Measurements from ENCODE around the gene LHPP. TPM values are rescaled to one million over a fixed set of nuclear protein-coding genes. Genes with fewer than 3 reads are reported as not detected.

The LHPP gene
- total RNA-seq, 2 experiments from 2014 or later, result 7.8 to 8.2 TPM

DNA sequence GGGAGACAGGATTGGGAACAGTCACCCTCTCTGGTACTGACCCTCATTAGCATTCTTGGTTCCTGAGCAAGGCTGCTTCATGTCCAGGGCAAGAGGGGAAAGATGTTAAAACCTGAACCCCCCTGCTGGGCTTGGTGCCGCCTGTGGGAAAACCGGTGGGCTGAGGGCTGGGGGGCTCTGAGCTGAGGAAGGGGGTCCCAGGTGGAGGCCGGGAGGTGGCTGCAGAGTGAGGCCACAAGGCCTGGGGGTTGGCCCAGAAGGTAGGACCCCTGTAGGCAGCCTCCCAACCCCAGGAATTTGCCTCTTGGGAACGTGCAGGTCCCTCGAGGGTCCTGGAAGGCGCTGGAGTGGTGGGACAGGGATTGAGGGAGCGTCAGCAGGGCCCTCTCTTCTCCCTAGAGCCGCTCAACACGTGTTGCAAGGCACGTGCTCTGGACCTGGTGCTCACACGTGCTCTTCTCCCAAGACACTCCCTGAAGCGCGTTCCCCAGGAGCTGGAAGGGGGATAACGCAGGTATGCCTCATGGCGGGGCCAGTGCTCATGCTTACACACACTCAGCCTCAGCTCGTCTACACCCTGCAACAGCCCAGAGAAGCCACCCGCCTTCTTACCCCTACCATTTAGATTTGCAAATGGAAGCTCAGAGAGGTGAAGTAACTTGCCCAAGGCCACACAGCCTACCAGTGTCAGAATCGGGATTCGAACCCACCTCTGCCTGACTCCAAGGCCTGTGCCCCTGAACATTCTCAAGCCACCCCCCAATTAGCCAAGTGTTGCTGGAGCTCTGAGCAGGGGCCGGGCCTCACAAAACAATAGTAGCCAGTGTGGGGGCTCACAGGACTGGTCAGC, 64.4 kb downstream of the LHPP start:
- Mint-ChIP-seq H3K36me3 (no peaks in the 10 kb centered on the region), H3K27me3 (no peaks in the 10 kb centered on the region), H3K4me3 (no peak overlapping the region), H3K27ac (no peak overlapping the region), H3K4me1 (peaks cover 4% of the 10 kb centered on the region), H3K9me3 (no peaks in the 10 kb centered on the region)
- DNase-seq, result no peak

DNA sequence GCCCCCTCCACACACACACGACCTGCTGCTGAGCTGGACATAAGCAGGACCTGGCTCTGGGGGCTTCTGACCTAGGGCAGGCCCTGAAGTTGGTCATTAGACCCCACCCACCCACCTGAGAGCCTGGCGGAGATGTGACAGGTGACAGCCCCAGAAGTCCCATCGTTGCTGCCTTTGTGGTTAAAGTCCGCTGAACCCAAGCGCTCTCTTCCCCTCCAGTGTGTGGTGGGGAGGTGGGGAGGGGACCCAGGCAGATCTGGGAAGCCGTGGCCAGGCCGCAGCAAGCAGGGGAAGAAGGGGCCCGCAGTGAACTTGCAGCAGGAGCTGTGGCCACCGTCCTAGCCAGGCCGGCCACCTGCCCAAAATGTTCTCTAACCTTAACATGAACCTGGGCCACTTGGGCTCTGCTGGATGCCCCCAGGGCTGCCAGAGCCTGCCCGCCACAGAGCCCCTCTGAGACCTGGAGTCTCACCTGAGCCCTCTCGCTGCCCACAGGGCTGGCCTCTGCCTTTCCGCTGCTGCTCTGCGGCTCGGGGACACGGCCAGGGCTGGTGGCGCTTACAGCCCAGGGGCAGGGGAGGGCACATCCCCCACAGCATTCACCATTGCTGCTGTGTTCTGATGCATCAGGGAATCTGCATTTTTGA, 65.1 kb downstream of the LHPP start:
- Mint-ChIP-seq H3K4me3 (no peak overlapping the region), H3K4me1 (peaks cover 4% of the 10 kb centered on the region), H3K27me3 (no peaks in the 10 kb centered on the region), H3K9me3 (no peaks in the 10 kb centered on the region), H3K27ac (no peak overlapping the region), H3K36me3 (no peaks in the 10 kb centered on the region)
- no peak for DNase-seq

DNA sequence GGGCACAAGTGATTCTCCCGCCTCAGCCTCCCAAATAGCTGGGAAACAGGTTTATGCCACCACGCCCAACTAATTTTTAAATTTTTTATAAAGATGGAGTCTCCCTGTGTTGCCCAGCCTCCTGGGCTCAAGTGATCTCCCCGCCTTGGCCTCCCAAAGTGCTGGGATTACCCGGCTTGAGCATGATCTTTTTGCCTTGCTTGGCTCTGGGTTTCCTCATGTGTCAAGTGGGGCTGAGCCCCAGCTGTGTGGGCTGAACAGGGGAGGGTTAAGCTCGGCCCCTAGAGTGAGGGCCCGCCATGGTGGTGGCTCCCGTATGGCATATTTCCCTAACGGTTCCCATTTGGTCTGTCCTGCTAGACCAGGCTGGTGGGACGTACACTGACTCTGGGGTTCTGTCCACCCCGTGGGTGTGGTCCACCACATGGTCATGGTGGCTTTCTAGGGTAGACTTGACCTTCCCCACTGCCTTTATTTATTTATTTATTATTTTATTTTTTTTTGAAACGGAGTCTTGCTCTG, 66.3 kb downstream of the LHPP start:
- H3K9me3 Mint-ChIP-seq, result no peaks in the 10 kb centered on the region
- peaks cover 4% of the 10 kb centered on the region for H3K4me1 Mint-ChIP-seq
- DNase-seq, result no peak
- H3K27ac Mint-ChIP-seq, result no peak overlapping the region
- no peaks in the 10 kb centered on the region for H3K27me3 Mint-ChIP-seq
- no peak overlapping the region for H3K4me3 Mint-ChIP-seq
- H3K36me3 Mint-ChIP-seq, result no peaks in the 10 kb centered on the region

DNA sequence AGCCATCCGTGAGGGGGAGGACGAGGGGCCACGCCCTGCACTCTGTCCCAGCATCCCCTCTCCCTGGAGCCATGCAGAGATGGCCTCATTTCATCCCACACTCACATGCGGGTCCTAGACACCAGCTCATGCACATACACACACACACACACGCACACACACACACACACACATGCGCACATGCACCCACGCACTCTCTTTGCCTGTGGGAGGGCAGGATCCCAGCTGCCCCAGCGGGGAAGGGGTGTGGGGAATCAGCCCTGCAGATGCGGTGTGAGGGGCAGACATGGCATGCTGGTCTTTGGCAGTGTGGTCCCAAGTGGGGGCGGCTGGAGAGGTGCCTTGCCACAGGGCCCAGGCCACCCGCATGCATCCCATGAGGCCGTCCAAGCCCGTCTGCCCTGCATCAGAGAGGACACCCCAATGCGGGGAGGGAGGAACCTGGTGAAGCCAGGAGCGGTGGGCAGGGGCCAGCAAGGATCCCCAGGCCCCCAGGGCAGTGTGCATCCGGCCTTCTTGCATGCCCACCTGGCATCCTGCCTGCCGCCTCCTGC, 68.1 kb downstream of the LHPP start:
- H3K36me3 Mint-ChIP-seq, result no peaks in the 10 kb centered on the region
- no peak overlapping the region for H3K4me3 Mint-ChIP-seq
- H3K4me1 Mint-ChIP-seq, result peaks cover 6% of the 10 kb centered on the region
- H3K27ac Mint-ChIP-seq, result no peak overlapping the region
- H3K27me3 Mint-ChIP-seq, result no peaks in the 10 kb centered on the region
- no peaks in the 10 kb centered on the region for H3K9me3 Mint-ChIP-seq
- DNase-seq, result no peak

DNA sequence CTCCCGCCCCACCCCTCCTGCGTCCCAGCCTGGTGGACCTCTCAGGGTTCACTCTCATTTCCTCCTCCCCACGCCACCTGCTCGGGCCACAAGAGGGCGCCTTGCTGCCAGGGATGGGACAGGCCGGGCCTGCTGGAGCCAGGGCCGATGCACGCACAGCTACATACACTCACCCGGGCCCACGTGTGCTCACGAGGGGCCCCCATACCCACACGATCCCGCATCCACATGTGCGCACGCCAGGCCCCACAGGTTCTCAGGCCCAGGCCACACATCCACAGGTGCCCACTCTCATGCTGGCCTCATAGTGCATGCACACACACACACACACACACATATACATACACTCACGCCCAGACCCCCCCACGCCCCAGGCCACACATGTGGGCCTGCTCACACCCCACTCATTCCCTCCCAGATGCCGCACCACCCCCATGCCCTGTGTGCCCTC, 68.6 kb downstream of the LHPP start:
- peak; percentile 87 for DNase-seq
- H3K27me3 Mint-ChIP-seq, result no peaks in the 10 kb centered on the region
- H3K4me1 Mint-ChIP-seq, result peaks cover 9% of the 10 kb centered on the region
- H3K36me3 Mint-ChIP-seq, result no peaks in the 10 kb centered on the region
- H3K27ac Mint-ChIP-seq, result peak overlapping the region; percentile 5
- H3K9me3 Mint-ChIP-seq, result no peaks in the 10 kb centered on the region
- no peak overlapping the region for H3K4me3 Mint-ChIP-seq

DNA sequence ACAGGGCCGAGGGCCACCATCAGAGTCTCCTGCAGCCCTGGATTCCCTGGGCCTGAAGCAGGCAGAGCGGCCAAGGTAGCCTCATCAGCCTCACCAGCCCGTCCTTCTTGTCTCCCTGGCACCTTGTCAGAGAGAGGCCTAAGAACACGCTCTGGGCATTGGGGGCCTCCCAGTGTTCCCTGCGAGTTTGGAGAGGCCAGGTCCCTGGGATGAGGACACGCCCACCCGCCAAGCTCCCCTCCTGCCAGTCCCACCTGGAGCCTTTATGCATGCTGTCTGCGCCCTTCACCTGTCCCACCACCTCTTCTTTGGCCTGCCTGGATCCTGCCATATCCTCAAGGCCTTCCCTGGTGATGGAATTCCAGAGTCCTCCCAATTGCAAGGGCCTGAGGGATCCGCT, 69.2 kb downstream of the LHPP start:
- H3K27ac Mint-ChIP-seq, result no peak overlapping the region
- H3K4me3 Mint-ChIP-seq, result no peak overlapping the region
- no peaks in the 10 kb centered on the region for H3K36me3 Mint-ChIP-seq
- DNase-seq, result no peak
- H3K9me3 Mint-ChIP-seq, result no peaks in the 10 kb centered on the region
- H3K27me3 Mint-ChIP-seq, result no peaks in the 10 kb centered on the region
- peaks cover 9% of the 10 kb centered on the region for H3K4me1 Mint-ChIP-seq

DNA sequence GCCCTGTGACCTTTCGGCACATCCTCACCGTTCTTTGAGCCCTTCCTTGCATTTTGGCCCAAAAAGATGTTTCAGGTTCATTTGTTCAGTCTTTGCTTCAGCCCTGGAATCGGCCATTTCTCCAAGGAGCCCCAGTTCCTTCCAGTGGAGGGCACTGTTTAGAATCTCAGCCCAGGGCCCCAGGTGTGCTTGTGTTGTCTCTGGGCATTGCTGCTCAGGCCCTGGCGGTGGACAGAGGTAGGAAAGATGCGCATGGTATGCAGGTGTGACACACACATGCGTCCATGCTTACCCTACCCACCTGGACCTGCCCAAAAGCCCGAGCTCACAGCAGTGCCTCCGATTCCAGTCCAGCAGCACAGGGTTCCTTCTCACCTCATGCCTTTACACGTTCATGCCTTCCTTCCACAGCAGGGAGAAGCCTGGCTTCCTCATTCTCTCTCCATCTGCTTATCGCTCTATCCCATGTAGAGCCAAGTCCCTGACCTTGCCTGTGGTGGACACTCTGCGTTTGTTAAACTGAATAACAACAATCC, 70.6 kb downstream of the LHPP start:
- Mint-ChIP-seq H3K27ac (no peak overlapping the region), H3K4me1 (peaks cover 9% of the 10 kb centered on the region), H3K9me3 (no peaks in the 10 kb centered on the region), H3K4me3 (no peak overlapping the region), H3K36me3 (no peaks in the 10 kb centered on the region), H3K27me3 (no peaks in the 10 kb centered on the region)
- no peak for DNase-seq

DNA sequence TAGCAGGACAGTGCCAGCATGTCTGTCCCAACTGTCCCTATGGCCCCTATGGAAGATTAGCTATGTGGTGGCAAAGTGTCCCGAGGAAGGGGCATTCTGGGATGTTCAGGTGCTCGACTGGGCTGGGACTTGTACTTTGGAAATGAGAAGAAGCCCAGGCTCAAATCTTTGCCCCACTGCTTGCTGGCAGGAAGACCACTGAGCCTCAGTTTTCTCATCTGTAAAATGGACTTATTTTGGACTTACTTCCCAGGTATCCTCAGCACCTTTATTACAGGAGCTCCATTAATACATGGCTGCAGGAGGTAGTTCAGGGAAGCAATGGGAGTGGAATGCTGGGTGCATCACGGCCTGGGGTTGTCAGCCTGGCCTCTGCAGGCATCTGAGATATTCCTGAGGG, 71.2 kb downstream of the LHPP start:
- no peak for DNase-seq
- Mint-ChIP-seq H3K4me3 (no peak overlapping the region), H3K36me3 (no peaks in the 10 kb centered on the region), H3K4me1 (peaks cover 9% of the 10 kb centered on the region), H3K27ac (no peak overlapping the region), H3K27me3 (no peaks in the 10 kb centered on the region), H3K9me3 (no peaks in the 10 kb centered on the region)

DNA sequence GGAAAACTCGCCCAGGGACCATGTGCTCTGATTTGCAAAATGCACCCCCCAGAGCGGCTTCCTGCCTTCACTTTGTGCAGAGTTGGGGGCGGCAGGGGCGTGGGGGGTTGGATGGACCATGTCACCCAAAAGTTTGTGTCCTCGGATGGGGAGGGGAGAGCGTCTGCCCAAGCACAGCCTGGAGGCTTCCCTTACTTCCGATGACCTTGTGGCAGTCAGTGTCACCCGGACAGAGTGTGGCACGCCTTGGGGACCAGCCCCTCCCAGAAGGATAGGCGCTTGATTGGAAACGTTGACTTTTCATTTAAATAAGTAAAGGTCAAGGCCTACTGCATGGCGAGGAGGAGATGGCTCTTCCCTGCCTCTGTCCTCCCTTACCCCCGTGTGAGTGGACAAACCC, 71.6 kb downstream of the LHPP start:
- no peak for DNase-seq
- Mint-ChIP-seq H3K27me3 (no peaks in the 10 kb centered on the region), H3K4me3 (no peak overlapping the region), H3K36me3 (no peaks in the 10 kb centered on the region), H3K4me1 (peaks cover 9% of the 10 kb centered on the region), H3K9me3 (no peaks in the 10 kb centered on the region), H3K27ac (no peak overlapping the region)

DNA sequence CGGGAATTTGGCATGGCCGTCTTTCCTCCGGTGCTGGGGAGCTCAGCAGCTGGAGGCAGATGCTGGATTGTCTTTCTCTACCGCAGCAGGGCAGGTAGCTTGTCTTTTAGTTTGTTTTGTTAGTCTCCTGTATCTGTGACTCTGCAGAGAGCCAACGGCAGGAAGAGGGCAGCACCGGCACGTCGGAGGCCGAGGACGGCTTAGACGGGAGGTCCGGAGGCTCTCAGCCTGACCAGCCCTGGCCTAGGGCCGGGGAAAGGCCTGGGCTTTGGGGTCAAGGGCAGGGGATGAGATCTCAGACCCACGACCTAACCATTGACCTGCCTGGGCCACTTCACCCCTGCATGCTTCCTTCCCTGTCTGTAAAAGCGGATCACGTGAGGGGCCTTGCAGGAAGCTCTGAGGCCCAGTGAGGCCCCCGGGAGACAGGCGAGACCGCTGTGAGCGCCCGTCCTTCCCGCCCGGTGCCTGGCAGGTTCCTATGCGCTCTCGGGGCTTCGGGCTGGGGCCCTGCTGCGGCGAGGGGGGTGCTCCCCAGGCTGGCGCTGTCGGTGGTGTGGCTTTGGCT, 72.7 kb downstream of the LHPP start:
- Mint-ChIP-seq H3K4me3 (no peak overlapping the region), H3K27me3 (no peaks in the 10 kb centered on the region), H3K4me1 (peaks cover 9% of the 10 kb centered on the region), H3K27ac (peak overlapping the region; percentile 11), H3K9me3 (no peaks in the 10 kb centered on the region), H3K36me3 (no peaks in the 10 kb centered on the region)
- DNase-seq, result no peak

DNA sequence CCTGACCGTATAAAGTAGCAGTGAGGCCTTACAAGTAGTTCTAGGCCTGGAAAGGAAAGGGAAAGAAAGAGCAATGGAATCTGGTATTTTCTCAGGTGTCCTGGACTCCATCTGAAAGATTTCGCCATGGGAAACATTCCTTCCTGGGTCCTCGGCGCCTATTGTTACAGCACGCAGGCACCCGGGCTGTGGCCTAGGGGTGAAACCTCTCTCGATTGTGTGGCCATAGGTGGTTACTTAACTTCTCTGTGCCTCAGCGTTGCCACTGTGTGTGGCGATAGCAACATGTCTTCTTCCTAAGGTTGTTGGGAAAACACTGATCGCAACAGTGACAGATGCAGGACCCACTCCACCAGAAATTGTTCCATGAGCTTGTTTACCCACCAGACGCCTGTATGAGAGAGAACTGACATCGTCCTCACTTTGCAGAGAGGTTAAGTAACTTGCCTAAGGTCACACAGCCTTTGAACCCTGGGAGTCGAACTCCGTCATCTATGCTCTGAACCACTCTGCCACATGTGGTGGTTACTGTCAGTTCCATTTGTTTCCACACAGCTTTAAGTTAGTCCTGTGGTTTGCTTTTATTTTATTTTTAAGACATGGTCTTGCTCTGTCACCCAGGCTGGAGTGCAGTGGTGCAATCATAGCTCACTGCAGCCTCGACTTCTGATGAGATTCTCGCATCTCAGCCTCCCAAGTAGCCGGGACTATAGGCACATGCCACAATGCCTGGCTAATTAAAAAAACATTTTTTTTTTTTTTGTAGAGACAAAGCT, 73.4 kb downstream of the LHPP start:
- Mint-ChIP-seq H3K4me3 (no peak overlapping the region), H3K9me3 (no peaks in the 10 kb centered on the region), H3K27me3 (no peaks in the 10 kb centered on the region), H3K27ac (no peak overlapping the region), H3K36me3 (no peaks in the 10 kb centered on the region), H3K4me1 (peaks cover 13% of the 10 kb centered on the region)
- no peak for DNase-seq

DNA sequence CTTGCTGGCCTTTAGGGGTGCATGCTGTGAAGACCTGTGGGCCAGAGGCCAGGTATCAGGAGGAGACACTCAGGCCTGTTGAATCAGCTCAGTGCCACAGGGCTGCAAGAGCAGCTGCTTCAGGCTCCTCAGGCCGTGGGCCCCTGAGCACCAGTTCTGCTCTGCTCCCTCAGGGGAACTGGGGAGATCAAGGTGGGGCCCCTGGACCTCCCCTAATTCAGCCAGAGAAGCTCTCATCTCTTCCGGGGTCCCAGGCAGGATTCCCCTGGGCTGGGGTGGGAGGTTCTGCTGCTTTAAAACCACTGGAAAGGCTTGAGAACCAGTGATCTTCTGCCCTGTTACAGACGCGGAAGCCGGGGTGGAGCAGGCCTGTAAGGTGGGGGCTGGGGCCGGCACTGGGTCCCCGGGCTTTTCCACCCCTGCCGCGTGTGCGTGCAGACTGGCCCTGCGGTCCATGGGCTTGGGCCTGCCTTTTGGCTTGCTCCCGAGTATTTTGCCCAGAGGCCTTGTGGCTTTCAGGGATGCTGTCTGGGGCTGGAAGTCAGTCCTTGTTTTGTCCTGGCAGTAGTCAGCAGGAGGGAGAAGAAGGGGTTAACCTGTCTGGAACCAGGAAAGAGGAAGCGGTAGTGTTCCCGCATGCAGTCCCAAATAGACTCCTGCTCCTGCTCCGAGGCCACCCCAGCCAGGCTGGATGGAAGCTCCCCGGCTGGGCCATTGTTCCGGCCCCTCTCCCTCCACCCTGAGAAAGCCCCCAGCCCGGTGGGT, 74.3 kb downstream of the LHPP start:
- Mint-ChIP-seq H3K9me3 (no peaks in the 10 kb centered on the region), H3K27ac (no peak overlapping the region)

DNA sequence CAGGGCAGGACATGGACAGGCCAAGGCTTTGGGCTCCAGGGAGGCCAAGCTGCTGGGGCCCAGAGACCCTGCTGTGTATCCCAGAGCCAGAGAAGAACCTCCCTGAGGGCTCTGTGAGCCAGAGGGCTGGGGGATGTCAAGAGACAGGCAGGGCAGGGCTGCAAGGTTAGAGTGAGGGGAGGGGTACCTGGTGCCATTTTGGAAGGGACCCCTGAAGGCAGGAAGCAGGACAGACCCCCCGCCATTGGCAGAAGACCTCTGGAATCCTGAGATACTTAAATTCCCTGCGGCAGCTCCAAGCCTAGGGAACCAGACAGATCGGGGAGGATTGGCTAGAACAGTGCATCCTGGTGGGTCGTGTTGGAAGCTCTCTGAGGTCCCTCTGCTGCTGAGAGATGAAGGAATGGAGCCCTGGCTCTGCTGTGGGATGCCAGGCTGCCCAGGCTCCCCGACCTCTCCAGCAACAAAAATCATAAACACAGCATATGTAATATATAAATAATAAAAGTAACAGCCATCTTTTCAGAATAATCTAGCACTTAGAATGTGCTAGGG, 75.0 kb downstream of the LHPP start:
- Mint-ChIP-seq H3K27ac (no peak overlapping the region), H3K9me3 (no peaks in the 10 kb centered on the region), H3K4me1 (peaks cover 12% of the 10 kb centered on the region), H3K36me3 (no peaks in the 10 kb centered on the region), H3K27me3 (no peaks in the 10 kb centered on the region), H3K4me3 (no peak overlapping the region)
- DNase-seq, result no peak

More for the DNA sequence above, 74.3 kb downstream of the LHPP start:
- Mint-ChIP-seq H3K36me3 (no peaks in the 10 kb centered on the region), H3K4me3 (no peak overlapping the region), H3K4me1 (peaks cover 12% of the 10 kb centered on the region), H3K27me3 (no peaks in the 10 kb centered on the region)
- DNase-seq, result no peak

Measured in activated naive CD8-positive, alpha-beta T cell treated with anti-CD3 and anti-CD28 coated beads for 36 hours (primary cell).